ENCODE data around the gene SRRD. TPM values are rescaled to one million over a fixed set of nuclear protein-coding genes. Genes with fewer than 3 reads are reported as not detected.

The SRRD gene
- total RNA-seq, 1 experiment from 2014 or later = 47.1 TPM

GRCh38 chr22:26536762-26537134 lies 53.1 kb downstream of the SRRD start:
- DNase-seq (ENCODE audit: low spot score) = no peak
- in situ Hi-C loops (cut with HindIII; ENCODE audit: low sequenced_read_pairs) = no loop called here

GRCh38 chr22:26540119-26540518 lies 56.4 kb downstream of the SRRD start:
- in situ Hi-C loops (cut with HindIII; ENCODE audit: low sequenced_read_pairs) = no loop called here
- DNase-seq (ENCODE audit: low spot score) = no peak

DNA sequence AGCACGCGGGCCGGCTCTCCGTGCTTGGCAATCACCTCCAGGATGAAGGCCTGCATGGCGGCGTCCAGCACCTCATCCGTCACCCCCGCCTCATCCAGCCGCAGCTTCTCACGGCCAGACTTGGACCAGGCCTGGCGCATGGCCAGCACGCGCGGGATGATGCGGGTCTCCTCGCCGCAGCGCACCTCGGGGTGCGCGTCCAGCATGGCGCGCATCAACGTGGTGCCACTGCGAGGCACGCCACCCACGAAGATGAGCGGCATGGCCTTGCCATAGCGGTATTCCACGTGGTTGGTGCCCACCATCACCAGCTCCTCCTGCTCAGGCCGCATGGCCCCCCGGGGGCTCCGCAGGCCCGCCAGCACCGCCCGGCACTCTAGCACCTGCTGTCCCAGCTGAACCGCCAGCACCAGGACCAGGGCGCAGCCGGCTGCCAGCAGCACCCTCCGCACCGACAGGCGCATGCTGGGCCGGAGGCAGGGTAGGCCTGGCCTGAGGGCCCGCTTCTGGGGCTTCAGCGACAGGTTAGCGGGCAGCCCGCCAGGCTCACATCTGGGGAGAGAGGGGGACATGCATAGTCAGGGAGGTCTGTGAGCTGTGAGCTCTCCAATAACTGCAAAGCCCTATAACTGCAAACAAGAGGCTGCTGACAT lies 57.6 kb downstream of the SRRD start:
- in situ Hi-C loops (cut with HindIII; ENCODE audit: low sequenced_read_pairs) = no loop called here
- DNase-seq (ENCODE audit: low spot score) = no peak

DNA sequence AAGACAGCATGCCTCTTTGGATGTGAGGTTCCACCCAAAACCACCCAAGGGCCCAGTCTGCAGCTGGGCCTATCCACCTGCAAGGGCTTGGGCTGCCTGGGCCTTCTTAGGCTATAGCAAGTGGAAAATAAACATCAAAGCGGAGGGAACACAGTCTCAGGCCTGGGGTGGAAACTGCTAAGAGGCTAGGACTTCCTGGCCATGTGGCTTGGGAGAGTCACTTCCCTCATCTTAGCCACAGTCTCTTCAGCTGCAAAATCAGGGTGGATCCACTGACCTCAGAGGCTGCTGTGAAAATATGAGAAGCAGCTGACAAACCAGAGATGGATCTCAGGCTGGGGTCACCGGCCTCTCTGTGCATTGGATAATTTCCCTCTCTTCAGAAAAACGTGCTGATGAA lies 59.2 kb downstream of the SRRD start:
- no peak for DNase-seq (ENCODE audit: low spot score)
- in situ Hi-C loops (cut with HindIII; ENCODE audit: low sequenced_read_pairs) = no loop called here

Other genes starting within 250 kb of the SRRD start
- 2.8 and 3.2 TPM in 2 replicates for gene ASPHD2, start 54.6 kb upstream of the SRRD start, total RNA-seq (2014; rRNA removed; shearing (Covaris generic))
- gene HPS4, start 94 bp upstream of the SRRD start, total RNA-seq (2014; rRNA removed; shearing (Covaris generic)) = 23.6 and 32.7 TPM in 2 replicates
- 39.1 and 60.0 TPM in 2 replicates for gene TFIP11, start 28.6 kb downstream of the SRRD start, total RNA-seq (2014; rRNA removed; shearing (Covaris generic))
- gene TPST2, start 106.3 kb downstream of the SRRD start, total RNA-seq (2014; rRNA removed; shearing (Covaris generic)) = 24.1 and 55.9 TPM in 2 replicates
- not detected in 2 replicates for gene CRYBB1, start 134.2 kb downstream of the SRRD start, total RNA-seq (2014; rRNA removed; shearing (Covaris generic))
- not detected in 2 replicates for gene CRYBA4, start 138.1 kb downstream of the SRRD start, total RNA-seq (2014; rRNA removed; shearing (Covaris generic))
- 0.14 TPM in 1 of 2 replicates, not detected in the other for gene MIAT, start 173.7 kb downstream of the SRRD start, total RNA-seq (2014; rRNA removed; shearing (Covaris generic))